Lower leg skin (tissue), 4 donors: Measurements from ENCODE around the gene ESYT3. TPM values are rescaled to one million over a fixed set of nuclear protein-coding genes. Genes with fewer than 3 reads are reported as not detected.
"Not testable (repeated sequence)": the region's sequence is repeated elsewhere in the genome, so short reads cannot be mapped to it uniquely, and the experiment has no call there.

Experiments used
- DNase-seq, 2 donors: peaks; one replicate each; pipeline ENCODE4 v3.0.0-alpha.2; 2019; ENCODE audit warnings: low spot score in 2 of 2
- H3K4me3 ChIP-seq: fragments of 200-600 bp; sonication (generic); 2 replicates; pipeline ENCODE4 v1.5.1; 2017; ENCODE audit warnings: mild to moderate bottlenecking, low read depth; ENCODE audit not compliant: poor library complexity, severe bottlenecking
- CTCF ChIP-seq, 3 donors: fragments of 450-650 bp; IDR thresholded peaks; one replicate each; pipeline ENCODE4 v1.5.1; 2016; ENCODE audit warnings: antibody characterized with exemption in 3 of 3, mild to moderate bottlenecking in 3 of 3, moderate library complexity in 2 of 3
- POLR2A ChIP-seq, 2 donors: fragments of 450-650 bp; IDR thresholded peaks; one replicate each; pipeline ENCODE4 v1.6.1; 2016 to 2017; ENCODE audit warnings: antibody characterized with exemption in 2 of 2, mild to moderate bottlenecking in 1 of 2, moderate library complexity in 1 of 2
- WGBS, 2 donors: methylation state at CpG; one replicate each; pipeline ENCODE4 v1.1.5; 2018; 5-methylcytosine and 5-hydroxymethylcytosine counted together
- intact Hi-C: fragments of 100-400 bp; cut with DNase I; formaldehyde crosslinking; loops from one replicate; pipeline ENCODE4 v1.15.0; 2023; ENCODE audit warnings: low total_unique reads
- total RNA-seq, 4 donors: library from RNA; depleted of rRNA; stranded (reverse); fragments of >200 nt; gene quantifications; one replicate each; pipeline ENCODE4 v1.1.0, GENCODE V29; 2016

Gene ESYT3
- total RNA-seq, 4 donors from 2014 or later: 44.5 to 59.5 (median 47.1) TPM

- H3K4me3 ChIP-seq: no peak overlapping the region
- TF ChIP-seq POLR2A (IDR thresholded peaks at IDR 0.05) (no peak), CTCF (IDR thresholded peaks at IDR 0.05) (no peak)
- WGBS, 2 donors: 61 to 65% methylated on average over 9 of the region's 9 CpGs
- DNase-seq: peak in 1 of 2 donors; percentile 52
- intact Hi-C loops: loop anchor here (5.0 kb wide), 1 partner anchor 514 kb away; no protein-coding TSS in a partner anchor
Observed at GRCh38 chr3:138412821-138413551, 21.4 kb upstream of the ESYT3 start.

- intact Hi-C loops: loop anchor here (5.0 kb wide), 1 partner anchor 176 kb away; the partner anchor contains the start of gene CEP70
- 82 to 83% methylated on average over 4 of the region's 4 CpGs for WGBS, 2 donors
Observed at GRCh38 chr3:138416236-138416635, 18.2 kb upstream of the ESYT3 start.

GRCh38 chr3:138417559-138417982 lies 16.8 kb upstream of the ESYT3 start:
- TF ChIP-seq POLR2A (IDR thresholded peaks at IDR 0.05) (no peak), CTCF (IDR thresholded peaks at IDR 0.05) (peak in 1 of 3 donors; percentile 33)
- no peak overlapping the region for H3K4me3 ChIP-seq
- intact Hi-C loops: loop anchor here (5.0 kb wide), 1 partner anchor 175 kb away; the partner anchor contains the start of gene CEP70
- DNase-seq: peak; percentile 73 to 94
- 16 to 19% methylated on average over 7 of the region's 7 CpGs for WGBS, 2 donors

More at GRCh38 chr3:138416236-138416635, 18.2 kb upstream of the ESYT3 start:
- not testable (repeated sequence) for H3K4me3 ChIP-seq, DNase-seq

- 68 to 72% methylated on average over 5 of the region's 5 CpGs for WGBS, 2 donors
- intact Hi-C loops: loop anchor here (5.0 kb wide), 1 partner anchor 174 kb away; the partner anchor contains the start of gene CEP70
- DNase-seq: no peak
Observed at GRCh38 chr3:138418601-138419206, 15.7 kb upstream of the ESYT3 start.

GRCh38 chr3:138423316-138423715 lies 11.1 kb upstream of the ESYT3 start:
- intact Hi-C loops: no loop called here
- H3K4me3 ChIP-seq: no peak overlapping the region
- 93 to 96% methylated on average over 1 of the region's 1 CpG for WGBS, 2 donors
- no peak for DNase-seq
- TF ChIP-seq CTCF (IDR thresholded peaks at IDR 0.05) (no peak), POLR2A (IDR thresholded peaks at IDR 0.05) (no peak)

More at GRCh38 chr3:138418601-138419206, 15.7 kb upstream of the ESYT3 start:
- H3K4me3 ChIP-seq: no peak overlapping the region
- TF ChIP-seq POLR2A (IDR thresholded peaks at IDR 0.05) (no peak), CTCF (IDR thresholded peaks at IDR 0.05) (no peak)

GRCh38 chr3:138424323-138424722 lies 10.1 kb upstream of the ESYT3 start:
- intact Hi-C loops: no loop called here
- DNase-seq: no peak
- WGBS, 2 donors: 55 to 82% methylated on average over 2 of the region's 2 CpGs
- H3K4me3 ChIP-seq: no peak overlapping the region
- TF ChIP-seq CTCF (IDR thresholded peaks at IDR 0.05) (no peak), POLR2A (IDR thresholded peaks at IDR 0.05) (no peak)
